NCI-H187 treated with DMSO at 0.1 percent for 48 hours (cell line): ENCODE measurements around the gene ARRDC4.
"Not testable (repeated sequence)": the region's sequence is repeated elsewhere in the genome, so short reads cannot be mapped to it uniquely, and the experiment has no call there.

Experiments used
- DNase-seq: peaks from one replicate; lab custom pipeline; 2025; lab: John Stamatoyannopoulos, UW

ARRDC4 gene

DNA sequence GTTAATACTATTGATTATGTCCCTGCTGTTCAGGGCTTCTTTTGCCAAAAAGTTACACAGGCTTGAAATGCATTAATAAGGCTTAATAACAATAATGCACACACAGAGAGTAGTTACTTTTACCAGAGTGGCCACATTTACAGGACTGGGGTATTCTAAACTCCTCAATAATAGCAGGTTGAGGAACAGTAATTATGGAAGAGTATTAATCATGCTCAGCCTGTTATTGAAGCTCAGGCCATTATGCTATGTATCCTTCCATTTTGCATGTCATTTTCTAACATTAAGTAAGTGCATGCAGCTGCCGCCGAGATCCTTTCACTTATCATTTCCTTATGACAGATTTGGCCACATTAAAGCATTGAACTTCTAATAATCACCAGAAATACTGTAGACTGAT is 5.7 kb downstream of the ARRDC4 start:
- DNase-seq, result no peak

DNA sequence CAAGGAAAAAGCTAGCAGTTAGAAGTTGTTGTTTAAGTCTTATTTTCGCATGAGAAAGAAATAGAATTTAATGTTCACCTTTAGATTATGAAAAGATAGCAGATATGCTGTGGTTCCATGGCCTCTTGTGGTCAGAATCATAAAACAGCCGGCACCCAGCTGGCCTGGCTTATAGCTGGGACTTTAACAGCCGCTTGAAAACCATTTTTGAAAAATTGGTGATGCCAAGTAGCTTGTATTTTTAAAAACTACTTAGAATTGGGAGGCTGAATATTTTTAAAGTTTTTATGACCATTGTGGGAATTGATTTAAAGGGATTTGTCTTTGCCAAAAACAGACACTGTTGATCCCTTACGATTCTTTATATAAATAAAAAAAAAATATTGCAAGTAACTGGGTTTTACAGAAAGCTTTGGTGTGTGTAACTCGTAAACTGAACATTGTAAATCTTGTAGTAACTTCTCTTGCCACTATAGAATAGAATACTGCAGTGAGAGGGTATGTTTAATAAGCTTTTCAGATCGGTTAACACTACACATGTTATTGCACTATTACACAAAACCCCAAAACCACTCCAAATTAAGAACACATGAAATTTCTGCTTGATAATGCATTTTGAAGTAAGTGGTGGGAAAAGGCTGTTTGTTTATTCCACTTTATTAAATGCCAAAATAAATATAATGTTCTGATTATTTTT is 6.6 kb downstream of the ARRDC4 start:
- DNase-seq, result no peak

DNA sequence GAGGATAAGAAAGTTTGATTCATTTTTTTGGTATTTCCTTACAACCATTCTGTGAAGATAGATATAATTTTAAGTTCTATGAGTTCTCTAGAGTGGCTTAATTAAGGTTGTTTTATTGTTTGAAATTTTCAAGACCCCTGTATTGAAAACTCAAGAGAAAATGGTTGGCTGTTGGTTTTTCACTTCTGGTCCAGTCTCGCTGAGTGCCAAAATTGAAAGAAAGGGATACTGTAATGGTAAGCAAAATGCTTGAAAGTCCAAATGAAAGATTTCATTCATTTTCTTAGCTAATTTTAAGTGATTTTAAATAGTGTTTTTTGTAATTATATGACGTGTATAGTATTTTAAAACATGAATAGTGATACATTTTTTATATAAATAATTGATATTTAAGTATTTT is 7.4 kb downstream of the ARRDC4 start:
- DNase-seq, result no peak

DNA sequence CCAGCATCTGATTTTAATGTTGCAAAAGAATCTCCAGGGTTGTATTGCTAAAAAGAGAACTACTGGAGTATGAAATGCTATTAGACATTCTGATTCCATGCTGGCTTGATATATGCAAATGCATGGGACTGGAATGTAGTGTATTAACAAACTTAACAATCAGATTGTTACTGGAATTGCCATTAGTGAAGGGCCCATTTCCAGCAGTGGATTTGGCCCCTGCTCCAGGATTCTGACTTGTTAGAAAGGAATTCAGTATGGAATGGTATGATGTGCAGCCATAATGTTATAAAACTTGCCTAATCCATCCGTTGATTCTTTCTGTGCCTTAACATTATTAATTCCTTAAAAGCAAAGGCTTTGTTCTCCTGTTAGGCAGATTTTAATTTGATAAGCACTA is 7.9 kb downstream of the ARRDC4 start:
- no peak for DNase-seq

DNA sequence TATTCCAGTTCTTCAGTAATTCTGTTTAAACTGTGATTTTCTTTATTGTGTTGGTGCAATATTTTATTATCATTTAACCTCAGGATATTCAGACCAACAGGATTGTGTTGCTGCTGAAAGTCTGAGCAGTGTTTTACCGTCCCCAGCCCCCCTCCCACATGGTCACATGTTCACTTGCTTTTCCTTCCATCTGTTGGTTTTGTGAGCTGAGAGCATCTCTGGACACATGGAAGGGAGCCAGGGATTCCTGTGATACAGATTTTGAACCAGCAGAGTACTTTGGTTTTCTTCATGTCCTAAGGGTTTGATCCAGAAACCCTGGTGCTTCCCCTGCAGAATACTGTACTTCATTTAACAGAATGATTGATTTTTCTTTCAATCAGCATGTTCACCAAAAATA is 11.9 kb downstream of the ARRDC4 start:
- no peak for DNase-seq

DNA sequence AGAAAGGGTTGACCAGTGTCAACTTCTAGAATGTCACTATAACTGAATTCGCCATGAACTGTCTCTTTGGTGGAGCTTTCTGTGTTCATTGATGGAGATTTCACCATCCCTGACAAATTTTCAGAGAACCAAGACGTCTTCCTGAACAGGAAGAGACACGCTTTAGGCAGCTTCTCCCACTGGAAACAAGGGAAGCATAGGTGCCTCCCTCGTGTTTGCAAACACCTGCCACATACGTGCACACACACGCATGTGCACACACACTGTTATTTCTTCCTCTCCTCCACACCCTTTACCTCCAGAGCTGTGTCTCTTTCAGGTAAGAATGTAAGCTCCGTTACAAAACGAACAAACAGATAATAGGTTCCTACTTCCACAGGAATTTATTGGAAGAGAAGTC is 15.6 kb downstream of the ARRDC4 start:
- no peak for DNase-seq

DNA sequence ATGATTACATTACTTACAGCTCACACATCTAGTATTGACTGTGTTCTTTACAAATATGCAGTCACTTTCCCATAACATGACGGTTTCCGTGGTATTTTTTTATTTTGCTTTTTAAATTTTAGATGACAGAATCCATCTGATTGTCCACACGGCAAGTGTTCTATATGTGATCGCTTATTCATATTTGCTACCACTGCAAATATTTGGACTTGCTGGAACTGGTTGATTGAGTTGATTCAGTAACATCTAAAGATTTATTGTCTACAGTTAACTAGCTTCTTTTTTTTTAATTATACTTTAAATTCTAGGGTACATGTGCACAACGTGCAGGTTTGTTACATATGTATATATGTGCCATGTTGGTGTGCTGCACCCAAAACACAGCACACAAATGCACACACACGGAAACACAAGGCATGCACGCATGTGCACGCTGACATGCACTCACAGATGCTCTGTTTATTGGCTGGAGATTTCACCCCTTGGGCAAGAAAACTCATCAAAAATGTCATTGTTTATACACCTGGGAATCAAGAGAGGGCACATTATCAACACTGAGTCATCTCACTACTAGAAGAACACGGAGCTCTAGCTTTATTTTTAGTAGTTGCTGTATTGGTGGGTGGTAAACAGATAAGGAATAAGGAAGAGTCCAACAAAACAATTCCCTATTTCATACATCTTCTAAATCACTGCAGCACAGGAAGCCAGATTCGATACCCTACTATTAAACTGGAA is 16.4 kb downstream of the ARRDC4 start:
- no peak for DNase-seq

DNA sequence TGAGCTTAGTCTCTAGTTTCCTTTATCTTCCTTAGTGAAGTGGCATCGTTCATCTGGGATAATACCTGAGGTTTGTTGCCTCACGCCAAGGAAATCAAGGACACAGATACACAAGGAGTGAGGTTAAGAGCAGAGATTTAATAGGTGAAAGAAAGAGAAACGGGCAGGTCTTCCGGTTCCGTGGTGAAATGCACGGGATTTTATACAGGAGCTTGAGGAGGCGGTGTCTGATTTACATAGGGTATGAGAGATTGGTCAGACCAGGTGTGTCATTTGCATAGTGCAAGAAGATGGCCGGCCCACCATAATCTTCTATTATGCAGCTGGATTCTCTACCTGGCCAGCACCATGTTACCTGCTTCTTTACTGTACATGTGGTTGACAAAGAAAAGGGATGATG is 17.2 kb downstream of the ARRDC4 start:
- no peak for DNase-seq

DNA sequence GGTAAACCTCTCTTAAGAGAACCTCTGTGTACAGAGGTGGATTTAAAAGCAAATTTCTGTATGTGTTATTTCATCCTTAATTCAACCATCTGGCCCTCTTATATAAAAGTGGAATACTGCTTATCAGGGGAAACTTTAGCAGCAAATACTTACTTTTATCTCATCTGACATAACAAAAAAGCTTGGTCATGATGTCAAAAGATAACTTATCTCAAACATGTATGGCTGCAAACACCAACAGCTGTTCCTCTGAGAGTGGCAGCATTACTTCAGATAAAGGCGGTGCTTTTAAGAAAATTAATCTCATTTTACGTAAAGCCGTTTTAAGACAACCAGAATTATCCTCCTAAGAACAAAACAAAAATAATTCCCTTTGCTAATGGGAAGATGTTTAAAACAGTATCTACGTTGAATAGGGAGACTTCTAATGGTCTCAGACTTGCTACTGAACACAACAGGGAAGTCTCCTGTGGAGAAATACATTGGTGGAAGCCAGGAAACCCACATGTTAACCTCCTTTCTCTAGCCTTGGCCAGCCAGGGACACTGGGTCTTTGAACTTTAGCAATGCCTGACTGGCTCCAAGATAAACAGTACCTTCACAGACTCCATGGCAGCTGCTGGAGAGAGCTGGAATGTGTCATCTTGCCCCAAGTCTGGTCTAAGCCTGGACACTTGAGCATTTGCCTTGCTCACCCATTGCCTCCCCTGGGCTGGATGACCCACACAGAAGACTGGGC is 18.1 kb downstream of the ARRDC4 start:
- no peak for DNase-seq

DNA sequence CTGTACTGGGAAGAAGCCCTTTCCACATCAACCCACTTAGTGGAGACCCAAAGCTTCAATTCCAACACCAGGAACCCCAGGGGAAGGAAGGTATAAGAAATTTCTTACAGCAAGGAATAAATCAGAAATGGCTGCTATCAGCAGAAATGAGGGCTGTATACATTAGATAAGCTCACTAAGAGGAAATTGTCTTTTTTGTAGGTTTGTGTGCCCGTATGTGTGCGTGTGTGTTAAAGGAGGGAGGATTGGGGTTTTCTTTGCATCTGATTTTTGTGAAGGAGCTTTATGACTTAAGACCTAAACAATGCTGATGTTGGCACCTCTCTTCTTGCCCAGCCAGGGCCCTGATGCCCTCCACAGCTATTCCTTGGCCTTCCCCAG is 18.6 kb downstream of the ARRDC4 start:
- no peak for DNase-seq

DNA sequence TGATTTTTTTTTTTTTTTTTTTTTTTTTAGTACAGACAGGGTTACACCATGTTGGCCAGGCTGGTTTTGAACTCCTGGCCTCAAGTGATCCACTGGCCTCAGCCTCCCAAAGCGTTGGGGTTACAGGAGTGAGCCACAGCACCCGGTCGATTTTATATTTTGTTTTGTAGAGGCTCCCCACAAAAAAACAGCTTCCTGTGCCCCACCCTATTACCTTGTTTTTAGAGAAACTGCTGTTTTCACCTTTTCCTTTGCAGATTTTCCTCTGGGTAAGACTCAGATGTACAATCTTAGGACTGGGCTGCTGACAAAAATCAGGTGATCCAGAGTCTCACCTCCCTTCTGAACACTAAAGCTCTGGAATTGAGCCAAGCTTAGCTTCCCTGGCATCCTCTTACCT is 20.6 kb downstream of the ARRDC4 start:
- DNase-seq, result no peak

DNA sequence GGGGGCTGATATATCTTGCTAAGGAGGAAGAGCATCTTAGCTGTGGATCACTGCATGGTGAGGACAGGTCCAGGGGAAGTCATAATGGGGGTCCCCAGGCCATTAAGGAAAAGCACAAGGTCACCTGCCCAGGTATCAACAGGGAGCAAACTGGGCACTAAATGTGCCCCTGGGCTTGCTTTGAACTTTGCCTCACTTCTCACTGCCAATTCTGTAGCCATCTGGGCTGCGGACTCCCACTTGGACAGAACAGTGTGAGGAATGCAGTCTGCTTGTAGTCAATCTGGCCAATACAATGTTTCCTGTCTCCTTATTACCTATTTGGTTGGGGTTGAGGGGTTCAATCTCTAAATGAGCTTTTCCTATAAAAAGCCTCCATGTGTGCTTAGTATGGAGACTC is 21.3 kb downstream of the ARRDC4 start:
- DNase-seq, result no peak

DNA sequence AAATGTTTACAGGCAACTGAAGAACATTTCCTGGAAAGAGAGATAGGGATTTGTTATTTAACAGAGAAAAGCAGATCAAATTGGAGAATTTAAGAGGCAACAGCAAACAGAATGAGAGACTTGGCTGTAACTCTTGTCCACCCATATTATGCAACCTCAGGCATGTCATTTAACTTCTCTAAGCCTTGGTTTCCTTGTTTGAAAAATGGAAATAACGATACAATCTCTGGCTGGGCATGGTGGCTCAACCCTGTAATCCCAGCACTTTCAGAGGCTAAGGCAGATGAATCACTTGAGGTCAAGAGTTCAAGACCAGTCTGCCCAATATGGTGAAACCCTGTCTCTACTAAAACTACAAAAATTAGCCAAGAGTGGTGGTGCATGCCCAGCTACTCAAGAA is 23.7 kb downstream of the ARRDC4 start:
- DNase-seq, result no peak

DNA sequence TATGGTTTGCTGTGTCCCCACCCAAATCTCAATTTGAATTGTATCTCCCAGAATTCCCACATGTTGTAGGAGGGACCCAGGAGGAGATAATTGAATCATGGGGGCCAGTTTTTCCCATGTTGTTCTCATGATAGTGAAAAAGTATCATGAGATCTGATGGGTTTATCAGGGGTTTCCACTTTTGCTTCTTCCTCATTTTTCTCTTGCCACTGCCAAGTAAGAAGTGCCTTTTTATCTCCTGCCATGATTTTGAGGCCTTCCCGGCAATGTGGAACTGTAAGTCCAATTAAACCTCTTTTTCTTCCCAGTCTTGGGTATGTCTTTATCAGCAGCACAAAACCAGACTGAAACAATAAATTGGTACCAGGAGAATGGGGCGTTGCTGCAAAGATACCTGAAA is 25.5 kb downstream of the ARRDC4 start:
- not testable (repeated sequence) for DNase-seq

DNA sequence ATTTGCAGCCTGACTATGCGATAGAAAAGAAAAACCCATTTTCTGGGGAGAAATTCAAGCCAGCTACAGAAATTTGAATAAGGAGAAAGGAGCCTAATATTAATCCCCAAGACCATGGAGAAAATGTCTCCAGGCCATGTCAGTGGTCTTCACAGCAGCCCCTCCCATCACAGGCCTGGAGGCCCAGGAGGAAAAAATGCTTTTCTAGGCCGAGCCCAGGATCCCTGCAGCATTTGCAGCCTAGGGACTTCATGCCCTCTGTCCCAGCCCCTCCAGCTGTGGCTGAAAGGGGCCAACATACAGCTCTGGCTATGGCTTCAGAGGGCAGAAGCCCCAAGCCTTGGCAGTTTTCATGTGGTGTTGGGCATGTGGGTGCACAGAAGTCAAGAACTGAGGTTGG is 26.3 kb downstream of the ARRDC4 start:
- DNase-seq, result no peak

DNA sequence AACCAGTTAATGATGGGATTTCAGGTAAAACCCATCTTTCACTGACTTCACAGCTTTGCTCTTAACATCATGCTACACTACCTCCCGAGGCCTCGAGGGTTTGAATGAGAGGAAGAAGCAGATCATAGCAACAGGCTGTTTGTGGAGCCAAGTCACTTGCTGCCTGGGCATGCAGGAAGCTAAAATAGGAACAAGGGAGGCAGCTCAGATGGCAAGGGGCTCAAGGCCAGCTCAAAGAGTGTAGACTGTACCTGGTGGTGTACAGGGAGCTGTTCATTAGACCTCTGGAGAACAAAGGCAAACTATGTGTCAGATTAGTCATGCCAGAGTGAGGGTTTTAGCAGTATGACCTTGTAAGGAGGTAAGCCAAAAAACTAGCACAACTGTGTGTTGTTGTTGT is 28.8 kb downstream of the ARRDC4 start:
- DNase-seq, result no peak

DNA sequence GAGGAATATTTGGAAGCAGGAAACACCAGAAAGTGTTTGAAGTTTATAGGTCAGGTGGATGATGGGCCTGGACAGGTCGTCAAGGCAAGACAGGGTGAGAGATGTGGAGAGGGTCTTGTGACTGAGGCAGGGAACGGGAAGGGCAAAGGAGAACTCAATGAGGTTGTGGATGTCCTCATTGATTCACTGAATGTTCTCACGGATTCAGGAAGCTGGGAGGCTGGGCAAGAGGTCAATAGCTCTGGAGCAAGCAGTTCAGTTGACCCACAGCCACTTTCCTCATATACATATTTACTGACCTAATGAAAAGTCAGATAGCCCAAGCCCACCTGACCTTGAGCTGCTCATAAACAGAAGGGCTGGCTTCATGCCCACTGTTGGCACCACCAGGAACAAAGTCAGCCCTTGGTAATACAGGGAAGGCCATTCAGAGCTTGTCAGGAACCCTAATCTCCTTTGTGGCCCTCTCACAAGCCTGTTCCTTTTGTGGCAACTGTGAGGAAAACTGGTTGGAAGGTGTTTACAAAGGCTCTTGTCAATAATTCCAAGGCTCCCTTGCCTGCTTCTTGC is 31.6 kb downstream of the ARRDC4 start:
- DNase-seq, result no peak

DNA sequence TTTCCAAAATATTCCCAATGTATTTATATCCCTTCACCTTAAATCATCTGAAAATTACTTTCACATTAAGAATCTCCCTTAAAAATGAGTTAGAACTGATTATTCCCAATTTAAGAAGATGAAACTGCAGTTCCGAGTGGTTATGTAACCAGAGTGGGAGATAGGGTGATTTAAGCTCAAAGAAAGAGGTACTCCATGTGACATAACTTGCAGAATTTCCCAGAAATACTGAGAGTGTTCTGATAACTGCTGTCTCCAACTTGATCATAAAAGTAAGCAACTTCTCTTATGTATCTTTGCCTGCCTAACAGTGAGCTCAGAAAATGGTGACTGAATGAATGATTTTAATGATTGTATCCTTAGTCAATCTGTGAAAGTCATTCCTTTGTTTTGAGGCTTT is 32.3 kb downstream of the ARRDC4 start:
- DNase-seq, result no peak

DNA sequence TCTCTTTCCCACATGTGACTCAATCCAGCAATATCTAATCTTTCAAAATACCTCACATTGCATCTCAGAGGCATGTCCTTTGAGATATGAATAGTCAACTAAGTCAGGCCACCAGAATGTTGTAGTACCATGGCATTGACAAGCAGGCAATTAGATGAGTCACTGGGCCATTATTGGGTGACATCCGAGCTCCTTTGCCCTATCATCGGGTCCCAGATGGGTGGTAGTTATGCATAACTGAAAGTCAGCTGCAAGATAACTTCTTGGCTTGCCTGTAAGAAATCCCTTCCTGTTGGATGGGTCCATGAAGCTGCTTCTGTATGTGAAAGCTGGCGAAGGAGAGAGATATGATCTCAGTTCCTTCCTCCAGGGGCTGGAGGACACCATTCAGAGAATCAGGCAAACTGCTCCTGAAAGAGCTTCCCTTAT is 32.8 kb downstream of the ARRDC4 start:
- DNase-seq, result no peak

DNA sequence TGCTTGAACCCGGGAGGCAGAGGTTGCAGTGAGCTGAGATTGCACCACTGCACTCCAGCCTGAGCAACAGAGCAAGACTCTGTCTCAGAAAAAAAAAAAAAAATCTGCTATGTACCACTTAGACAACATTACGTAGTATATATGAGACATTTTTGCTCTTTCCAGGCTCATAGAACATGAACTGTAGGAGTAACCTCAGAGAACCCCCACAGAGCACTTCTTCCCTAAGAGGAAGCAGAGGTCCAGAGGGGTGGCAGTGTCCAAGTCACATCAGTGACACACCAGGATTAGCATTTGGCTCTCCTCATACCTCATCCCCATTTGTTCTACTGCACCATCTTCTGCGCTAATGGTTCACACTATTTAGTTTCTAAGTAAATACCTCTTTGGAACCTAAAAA is 33.7 kb downstream of the ARRDC4 start:
- DNase-seq, result no peak

DNA sequence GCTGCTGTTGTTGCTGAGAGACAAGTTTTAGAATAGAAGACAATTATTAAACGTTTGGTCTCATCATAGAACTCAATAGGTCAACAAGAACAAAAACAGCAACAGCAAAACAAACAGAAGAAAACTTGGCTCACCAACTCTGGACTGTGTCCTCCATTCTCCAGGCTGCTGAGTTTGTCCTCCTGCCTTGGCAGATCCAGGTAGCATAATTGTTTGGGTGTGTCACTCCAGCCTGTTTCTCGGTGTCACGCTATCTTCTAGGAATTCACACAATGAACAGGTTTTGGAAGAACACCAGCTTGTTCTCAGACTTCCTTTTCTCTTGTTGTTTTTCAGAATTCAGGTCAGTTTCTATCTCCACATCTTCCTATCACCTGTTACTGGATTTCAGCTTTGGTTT is 34.7 kb downstream of the ARRDC4 start:
- no peak for DNase-seq

DNA sequence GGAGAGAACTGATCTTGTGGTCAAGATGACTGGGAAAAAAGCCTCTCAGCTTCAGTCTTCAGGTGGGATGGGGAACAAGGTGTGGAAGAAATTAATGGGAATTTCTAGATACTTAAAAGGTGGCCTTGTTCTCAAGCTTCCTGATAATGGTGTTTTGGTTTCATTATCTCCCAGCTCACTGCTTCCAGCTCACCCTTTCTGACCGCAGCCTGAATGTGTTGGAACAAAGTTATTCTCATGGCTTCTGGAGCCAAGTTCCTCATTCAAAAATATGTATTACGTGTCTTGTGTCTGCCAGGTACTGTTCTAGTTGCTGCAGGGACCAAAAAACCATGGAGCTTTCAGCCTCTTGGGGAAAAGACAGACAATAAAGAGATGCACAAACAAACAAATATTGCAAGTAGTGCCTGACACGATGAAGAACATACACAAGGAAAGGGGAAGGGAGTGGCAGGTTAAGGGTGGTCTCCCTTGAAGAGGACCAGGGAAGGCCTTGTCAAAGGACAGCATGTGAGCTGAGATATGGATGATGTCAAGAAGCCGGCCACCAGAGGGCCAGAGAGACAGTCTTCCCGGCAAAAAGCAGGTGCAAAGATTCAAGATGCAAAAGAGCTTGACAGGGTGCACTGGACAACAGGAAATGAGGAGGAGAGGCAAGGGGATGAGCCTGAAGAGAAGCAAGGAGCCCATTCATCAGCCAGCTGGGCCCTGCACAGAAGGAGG is 35.5 kb downstream of the ARRDC4 start:
- no peak for DNase-seq
